Neutrophil (primary cell): ENCODE measurements around the gene FAM3D.
"Not testable (repeated sequence)": the region's sequence is repeated elsewhere in the genome, so short reads cannot be mapped to it uniquely, and the experiment has no call there.

Source experiments
- H3K27ac ChIP-seq: fragments of 200-600 bp; sonication (generic); 2 replicates; pipeline ENCODE4 v1.5.1; 2016; ENCODE audit warnings: mild to moderate bottlenecking, moderate library complexity
- H3K27me3 ChIP-seq: fragments of 200-600 bp; sonication (generic); 2 replicates; pipeline ENCODE4 v1.6.0; 2016; ENCODE audit warnings: mild to moderate bottlenecking
- H3K36me3 ChIP-seq: fragments of 200-600 bp; sonication (generic); 2 replicates; pipeline ENCODE4 v1.5.1; 2017
- H3K4me1 ChIP-seq, 2 experiments: fragments of 200-600 bp in 1 of 2; sonication (generic) in 1 of 2; 1 replicate in 1 of 2; 2 replicates in 1 of 2; pipeline versions ENCODE4 v1.5.1 to v1.6.1; 2013 to 2016; ENCODE audit warnings: low read depth in 1 of 2, low read length in 1 of 2, mild to moderate bottlenecking in 1 of 2, moderate library complexity in 1 of 2; ENCODE audit not compliant: control insufficient read depth in 1 of 2, insufficient read depth in 1 of 2
- H3K4me3 ChIP-seq, 2 experiments: fragments of 200-600 bp in 1 of 2; sonication (generic) in 1 of 2; 1 replicate in 1 of 2; 2 replicates in 1 of 2; pipeline ENCODE4 v1.5.1; 2013 to 2016; ENCODE audit warnings: low read depth in 1 of 2, low read length in 1 of 2, mild to moderate bottlenecking in 1 of 2, moderate library complexity in 1 of 2
- H3K9me3 ChIP-seq: fragments of 200-600 bp; sonication (generic); 2 replicates; pipeline ENCODE4 v1.5.1; 2016
- CTCF ChIP-seq: fragments of 200-600 bp; sonication (generic); IDR thresholded peaks from 2 replicates; pipeline ENCODE4 v1.5.1; 2016; ENCODE audit warnings: antibody characterized with exemption

Gene FAM3D

GRCh38 chr3:58707390-58707930 is 40.9 kb upstream of the FAM3D start:
- no peak for TF ChIP-seq CTCF
- no peaks in the 10 kb centered on the region for H3K36me3 ChIP-seq
- H3K4me3 ChIP-seq: no peak overlapping the region
- H3K4me1 ChIP-seq: no peaks in the 10 kb centered on the region
- H3K27me3 ChIP-seq: no peaks in the 10 kb centered on the region
- H3K27ac ChIP-seq: no peak overlapping the region
- no peaks in the 10 kb centered on the region for H3K9me3 ChIP-seq

- Histone ChIP-seq H3K4me1 (no peaks in the 10 kb centered on the region), H3K27ac (no peak overlapping the region), H3K36me3 (no peaks in the 10 kb centered on the region), H3K9me3 (no peaks in the 10 kb centered on the region), H3K4me3 (no peak overlapping the region), H3K27me3 (no peaks in the 10 kb centered on the region)
- no peak for TF ChIP-seq CTCF
These were observed 40.0 kb upstream of the FAM3D start for GRCh38 chr3:58706395-58707167.

DNA sequence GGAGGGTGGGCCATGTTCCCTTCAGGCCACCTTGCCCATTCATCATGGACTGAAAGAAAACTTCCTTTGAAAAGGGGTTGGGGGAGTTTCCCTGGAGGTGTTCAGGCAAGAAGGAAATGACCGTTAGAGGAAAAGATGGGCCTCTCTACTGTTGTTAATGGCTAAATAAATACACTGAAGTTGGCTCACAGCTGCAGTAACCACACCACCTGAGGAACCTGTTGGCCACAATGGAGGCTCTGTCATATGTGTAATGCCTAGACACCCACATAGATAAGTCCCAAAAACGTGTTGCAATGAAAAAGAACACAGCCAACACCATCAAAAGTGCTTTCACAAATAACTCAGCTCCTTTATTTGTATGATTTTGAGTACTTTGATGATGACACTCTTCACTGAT is 38.2 kb upstream of the FAM3D start:
- Histone ChIP-seq H3K9me3 (no peaks in the 10 kb centered on the region), H3K4me1 (no peaks in the 10 kb centered on the region), H3K36me3 (no peaks in the 10 kb centered on the region), H3K27me3 (no peaks in the 10 kb centered on the region), H3K4me3 (no peak overlapping the region), H3K27ac (no peak overlapping the region)
- no peak for TF ChIP-seq CTCF

- not testable (repeated sequence) for H3K4me3 ChIP-seq, H3K27ac ChIP-seq, H3K9me3 ChIP-seq, H3K4me1 ChIP-seq, H3K27me3 ChIP-seq, H3K36me3 ChIP-seq
These were observed 37.7 kb upstream of the FAM3D start for GRCh38 chr3:58704304-58704703.

- Histone ChIP-seq H3K27me3 (no peaks in the 10 kb centered on the region), H3K4me3 (no peak overlapping the region), H3K9me3 (no peaks in the 10 kb centered on the region), H3K4me1 (no peaks in the 10 kb centered on the region), H3K36me3 (no peaks in the 10 kb centered on the region), H3K27ac (no peak overlapping the region)
- no peak for TF ChIP-seq CTCF
These were observed 31.7 kb upstream of the FAM3D start for GRCh38 chr3:58698246-58698645.

DNA sequence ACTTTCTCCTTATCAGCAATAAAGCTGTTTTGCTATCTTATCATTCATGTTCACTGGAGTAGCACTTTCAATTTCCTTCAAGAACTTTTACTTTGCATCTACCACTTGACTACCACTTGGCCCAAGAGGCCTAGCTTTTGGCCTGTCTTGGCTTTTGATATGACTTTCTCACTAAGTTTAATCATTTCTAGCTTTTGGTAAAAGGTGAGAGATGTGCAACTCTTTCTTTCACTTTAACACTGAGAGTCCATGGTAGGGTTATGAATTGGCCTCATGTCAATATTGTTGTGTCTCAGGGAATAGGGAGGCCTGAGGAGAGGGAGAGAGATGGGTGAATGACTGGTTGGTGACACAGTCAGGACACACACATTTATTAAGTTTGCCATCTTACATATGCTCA is 31.0 kb upstream of the FAM3D start:
- no peaks in the 10 kb centered on the region for H3K36me3 ChIP-seq
- H3K9me3 ChIP-seq: no peaks in the 10 kb centered on the region
- H3K4me1 ChIP-seq: no peaks in the 10 kb centered on the region
- TF ChIP-seq CTCF: no peak
- no peaks in the 10 kb centered on the region for H3K27me3 ChIP-seq
- H3K4me3 ChIP-seq: no peak overlapping the region
- H3K27ac ChIP-seq: no peak overlapping the region

DNA sequence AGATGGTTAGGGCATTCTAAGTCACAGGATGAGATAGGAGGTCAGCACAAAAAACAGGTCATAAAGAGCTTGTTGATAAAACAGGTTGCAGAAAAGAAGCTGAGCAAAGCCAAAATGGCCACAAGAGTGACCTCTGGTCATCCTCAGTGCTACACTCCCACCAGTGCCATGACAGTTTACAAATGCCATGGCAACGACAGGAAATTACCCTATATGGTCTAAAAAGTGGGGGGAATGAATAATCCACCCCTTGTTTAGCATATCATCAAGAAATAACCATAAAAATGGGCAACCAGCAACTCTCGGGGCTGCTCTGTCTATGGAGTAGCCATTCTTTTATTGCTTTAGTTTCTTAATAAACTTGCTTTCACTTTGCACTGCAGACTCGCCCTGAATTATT is 30.2 kb upstream of the FAM3D start:
- not testable (repeated sequence) for H3K9me3 ChIP-seq, H3K36me3 ChIP-seq, H3K27me3 ChIP-seq, H3K4me3 ChIP-seq, H3K4me1 ChIP-seq, H3K27ac ChIP-seq
